WERI-Rb-1 (cell line): ENCODE measurements around the gene DEGS1.

Source experiments
- DNase-seq: peaks from one replicate; pipeline ENCODE4 v3.0.0-alpha.2; 2020
- H3K27ac ChIP-seq: fragments of 250-450 bp; sonication (Bioruptor Pico); 2 replicates; pipeline ENCODE4 v1.5.1; 2020; ENCODE audit warnings: mild to moderate bottlenecking, moderate library complexity
- H3K27me3 ChIP-seq: fragments of 250-450 bp; sonication (Bioruptor Pico); 2 replicates; pipeline ENCODE4 v1.5.1; 2021; ENCODE audit warnings: mild to moderate bottlenecking, low read depth, moderate library complexity; ENCODE audit not compliant: insufficient read depth, severe bottlenecking
- H3K36me3 ChIP-seq: fragments of 250-450 bp; sonication (Bioruptor Pico); 2 replicates; pipeline ENCODE4 v1.5.1; 2020; ENCODE audit warnings: mild to moderate bottlenecking, moderate library complexity
- H3K4me3 ChIP-seq: 2 replicates; pipeline ENCODE4 v1.5.1; 2011; ENCODE audit warnings: low read depth, mild to moderate bottlenecking, control low read depth, low read length
- H3K9me3 ChIP-seq: fragments of 250-450 bp; sonication (Bioruptor Pico); 2 replicates; pipeline ENCODE4 v1.5.1; 2021; ENCODE audit warnings: mild to moderate bottlenecking, moderate library complexity; ENCODE audit not compliant: severe bottlenecking
- TF ChIP-seq, protein P1 (sequence below): IDR thresholded peaks from 2 replicates; pipeline ENCODE4 v1.5.1; 2011; ENCODE audit warnings: low read depth, mild to moderate bottlenecking, control low read depth, inconsistent platforms, low read length

Gene DEGS1

DNA sequence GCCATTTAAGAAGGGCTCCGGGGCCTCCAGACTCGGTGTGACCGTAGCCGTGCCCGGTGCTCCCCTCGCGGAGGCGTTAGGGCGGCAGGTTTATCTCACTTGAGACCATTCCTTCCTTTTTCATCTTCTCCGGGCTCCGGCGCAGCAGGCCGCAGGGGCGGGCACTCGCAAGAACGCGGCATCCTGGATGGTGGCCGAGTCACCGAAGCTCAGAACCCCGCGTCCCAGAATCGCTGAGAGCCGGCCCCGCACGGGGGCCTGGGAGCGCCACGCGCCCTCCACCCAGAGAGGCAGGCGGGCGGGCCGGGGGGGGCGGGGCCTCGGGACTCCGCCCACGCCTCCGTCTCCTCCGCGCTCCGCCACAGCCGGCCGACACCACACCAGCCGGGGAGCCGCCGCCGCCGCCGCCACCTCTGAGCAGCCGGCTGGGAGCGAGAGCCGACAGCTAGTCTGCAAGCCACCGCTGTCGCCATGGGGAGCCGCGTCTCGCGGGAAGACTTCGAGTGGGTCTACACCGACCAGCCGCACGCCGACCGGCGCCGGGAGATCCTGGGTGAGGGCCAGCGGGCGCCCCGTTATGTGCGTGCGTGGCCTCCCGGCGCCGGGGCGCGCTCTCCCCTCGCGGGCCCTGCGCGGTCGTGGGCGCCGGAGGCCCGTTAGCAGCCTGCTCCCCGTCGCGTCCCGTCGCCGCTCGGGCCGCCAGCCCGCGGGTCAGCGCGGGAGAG lies at the start of gene DEGS1:
Gene DEGS1 (plus strand): TSS at position 375 of the 725 bp plus-strand sequence. CDS start 97 bp downstream, at position 472.
- DNase-seq, result peak; percentile 85
- Histone ChIP-seq H3K4me3 (peak within 1 kb of the TSS; percentile 57), H3K36me3 (no peaks in the 10 kb centered on the region; the same call in 1 of the 2 replicates), H3K9me3 (no peaks in the 10 kb centered on the region), H3K27ac (peak within 1 kb of the TSS; percentile 91), H3K27me3 (no peaks in the 10 kb centered on the region)
- TF ChIP-seq, protein P1, sequence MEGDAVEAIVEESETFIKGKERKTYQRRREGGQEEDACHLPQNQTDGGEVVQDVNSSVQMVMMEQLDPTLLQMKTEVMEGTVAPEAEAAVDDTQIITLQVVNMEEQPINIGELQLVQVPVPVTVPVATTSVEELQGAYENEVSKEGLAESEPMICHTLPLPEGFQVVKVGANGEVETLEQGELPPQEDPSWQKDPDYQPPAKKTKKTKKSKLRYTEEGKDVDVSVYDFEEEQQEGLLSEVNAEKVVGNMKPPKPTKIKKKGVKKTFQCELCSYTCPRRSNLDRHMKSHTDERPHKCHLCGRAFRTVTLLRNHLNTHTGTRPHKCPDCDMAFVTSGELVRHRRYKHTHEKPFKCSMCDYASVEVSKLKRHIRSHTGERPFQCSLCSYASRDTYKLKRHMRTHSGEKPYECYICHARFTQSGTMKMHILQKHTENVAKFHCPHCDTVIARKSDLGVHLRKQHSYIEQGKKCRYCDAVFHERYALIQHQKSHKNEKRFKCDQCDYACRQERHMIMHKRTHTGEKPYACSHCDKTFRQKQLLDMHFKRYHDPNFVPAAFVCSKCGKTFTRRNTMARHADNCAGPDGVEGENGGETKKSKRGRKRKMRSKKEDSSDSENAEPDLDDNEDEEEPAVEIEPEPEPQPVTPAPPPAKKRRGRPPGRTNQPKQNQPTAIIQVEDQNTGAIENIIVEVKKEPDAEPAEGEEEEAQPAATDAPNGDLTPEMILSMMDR, result no peak

DNA sequence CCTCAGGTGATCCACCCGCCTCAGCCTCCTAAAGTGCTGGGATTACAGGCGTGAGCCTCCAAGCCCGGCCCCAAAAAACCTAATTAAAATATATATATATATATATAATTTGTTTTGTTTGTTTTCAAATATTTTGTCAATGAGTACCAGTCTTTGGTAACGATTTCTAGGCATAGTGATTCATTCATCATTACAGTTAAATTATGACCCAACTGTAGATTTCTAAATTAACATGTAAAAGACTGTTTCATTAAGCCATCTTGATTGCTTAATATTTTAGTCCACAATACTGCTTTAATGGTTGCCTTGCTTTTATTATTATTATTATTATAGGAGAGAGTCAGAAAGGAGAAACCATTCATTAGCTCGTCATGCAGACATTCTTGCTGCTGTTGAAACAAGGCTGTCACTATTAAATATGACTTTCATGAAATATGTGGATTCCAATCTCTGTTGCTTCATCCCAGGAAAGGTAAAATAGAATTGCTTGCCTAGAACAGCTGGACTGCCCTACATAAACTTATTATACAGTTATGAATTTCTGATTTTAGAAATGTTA lies 49.2 kb upstream of the DEGS1 start:
- H3K36me3 ChIP-seq, result peaks cover 13% of the 10 kb centered on the region
- TF ChIP-seq, protein P1, result no peak
- H3K9me3 ChIP-seq, result no peaks in the 10 kb centered on the region
- no peaks in the 10 kb centered on the region for H3K27me3 ChIP-seq
- DNase-seq, result no peak
- H3K4me3 ChIP-seq, result no peak overlapping the region
- no peak overlapping the region for H3K27ac ChIP-seq

DNA sequence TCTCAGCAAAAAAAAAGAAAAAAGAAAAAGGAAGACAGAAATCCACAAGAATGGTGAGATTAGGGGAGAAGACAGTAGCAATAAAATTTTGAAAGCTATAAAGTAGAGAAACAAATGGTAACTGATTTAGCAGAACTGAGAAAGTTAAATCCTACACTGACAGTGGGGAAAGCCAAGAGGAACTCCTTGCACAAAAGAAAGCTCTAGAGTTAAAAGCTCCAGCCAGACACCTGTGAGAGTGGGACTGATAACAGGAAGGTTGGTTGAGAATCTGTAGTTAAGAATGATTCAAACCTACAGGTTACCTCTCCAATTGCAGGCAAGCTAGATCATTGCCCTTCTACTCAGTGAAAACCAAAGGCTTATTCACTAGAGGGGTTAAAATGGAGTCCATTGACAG lies 45.5 kb upstream of the DEGS1 start:
- DNase-seq, result no peak
- Histone ChIP-seq H3K27ac (no peak overlapping the region), H3K36me3 (peaks cover 8% of the 10 kb centered on the region), H3K4me3 (no peak overlapping the region), H3K9me3 (no peaks in the 10 kb centered on the region), H3K27me3 (no peaks in the 10 kb centered on the region)
- TF ChIP-seq, protein P1, result no peak

DNA sequence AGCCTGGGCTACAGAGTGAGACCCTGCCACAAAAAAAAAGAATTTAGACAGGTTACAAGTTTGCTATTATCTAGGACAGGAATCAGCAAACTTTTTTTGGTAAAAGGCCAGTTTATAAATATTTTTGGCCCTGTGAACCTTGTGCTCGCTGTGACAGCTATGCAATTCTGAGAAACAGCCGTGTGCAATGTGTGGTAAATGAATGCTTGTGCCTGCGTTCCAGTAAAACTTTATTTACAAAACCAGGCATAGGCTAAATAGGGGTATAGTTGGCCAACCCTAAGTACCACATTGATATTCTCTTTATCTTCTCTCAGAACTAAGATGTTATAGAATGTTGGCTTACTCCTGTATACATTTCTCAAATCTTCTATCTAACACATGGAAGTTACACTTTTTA lies 44.8 kb upstream of the DEGS1 start:
- Histone ChIP-seq H3K9me3 (no peaks in the 10 kb centered on the region), H3K27ac (no peak overlapping the region), H3K36me3 (peaks cover 8% of the 10 kb centered on the region), H3K27me3 (no peaks in the 10 kb centered on the region), H3K4me3 (no peak overlapping the region)
- TF ChIP-seq, protein P1, result no peak
- no peak for DNase-seq

DNA sequence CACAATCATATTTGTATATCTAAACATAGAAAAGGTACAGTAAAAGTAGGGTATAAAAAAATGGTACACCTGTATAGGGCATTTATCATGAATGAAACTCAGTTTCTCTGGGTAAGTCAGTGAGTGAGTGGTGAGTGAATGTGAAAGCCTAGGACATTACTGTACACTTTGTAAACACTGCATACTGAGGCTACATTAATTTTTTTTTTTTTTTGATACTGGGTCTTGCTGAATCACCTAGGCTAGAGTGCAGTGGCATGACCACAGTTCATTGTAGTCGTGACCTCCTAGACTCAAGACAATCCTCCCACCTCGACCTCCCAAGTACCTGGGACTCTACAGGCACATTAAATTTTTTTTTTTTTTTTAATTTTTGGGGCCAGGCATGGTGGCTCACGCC lies 41.3 kb upstream of the DEGS1 start:
- H3K4me3 ChIP-seq, result no peak overlapping the region
- H3K27ac ChIP-seq, result no peak overlapping the region
- peaks cover 8% of the 10 kb centered on the region; the same call in 1 of the 2 replicates for H3K36me3 ChIP-seq
- H3K27me3 ChIP-seq, result no peaks in the 10 kb centered on the region
- TF ChIP-seq, protein P1, result no peak
- no peaks in the 10 kb centered on the region for H3K9me3 ChIP-seq
- no peak for DNase-seq
